ENCODE measurements around the gene MAP2K5.

GRCh38 chr15:67521783-67522568 lies 20.5 kb upstream of the MAP2K5 start:
- TF ChIP-seq CTCF (IDR thresholded peaks at IDR 0.05; ENCODE audit: low read depth, low read length): no peak; the same call in 1 of the 2 replicates
- TF ChIP-seq EZH2phosphoT487 (IDR thresholded peaks at IDR 0.05; ENCODE audit: low read depth): no peak

Data from OCI-LY3 (cell line).